ENCODE measurements around the gene KRTAP10-4. TPM values are rescaled to one million over a fixed set of nuclear protein-coding genes. Genes with fewer than 3 reads are reported as not detected.
A peak's percentile ranks its signal among the peaks of the same experiment; 100 is the strongest.

KRTAP10-4 gene
- total RNA-seq, 1 experiment from 2014 or later = not detected

DNA sequence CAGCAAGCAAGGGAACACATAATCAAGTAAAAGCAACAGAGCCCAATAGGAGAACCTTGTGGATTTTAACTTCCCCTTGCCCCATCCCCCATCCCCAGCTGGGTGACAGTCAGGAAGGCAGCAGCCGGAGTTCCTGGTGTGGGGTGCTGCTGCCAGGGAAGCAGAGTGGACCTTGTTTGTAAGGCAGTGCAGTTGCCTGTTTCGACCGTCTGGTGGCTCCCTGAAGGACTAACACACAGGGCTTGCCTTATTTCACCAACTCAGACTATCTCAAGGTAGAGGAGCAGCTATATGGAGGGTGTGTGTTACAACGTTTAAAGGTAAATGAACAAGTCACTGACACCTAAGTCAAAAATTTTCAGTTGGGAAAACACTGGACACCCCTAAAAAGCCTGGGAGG is 45.0 kb downstream of the KRTAP10-4 start:
- no peak overlapping the region for H3K4me2 ChIP-seq (ENCODE audit: low read length)
- ChIA-PET CTCF (no interaction called here), RAD21 (ENCODE audit: low non-redundant PET in 1 of 2, low total read pairs in 2 of 2, uncharacterized antibody in 2 of 2, unreplicated experiment in 2 of 2) (no interaction called here), POLR2A (no interaction called here)
- no peaks in the 10 kb centered on the region for H3K27me3 ChIP-seq (ENCODE audit: insufficient read depth, low read length)
- H3K27ac ChIP-seq (ENCODE audit: low read depth, low read length) = no peak overlapping the region
- H3K4me1 ChIP-seq (ENCODE audit: control insufficient read depth in 1 of 2, insufficient read depth in 2 of 2, low read length in 2 of 2) = no peaks in the 10 kb centered on the region
- H3K36me3 ChIP-seq (ENCODE audit: control insufficient read depth in 1 of 2, insufficient read depth in 2 of 2, low read length in 2 of 2) = no peaks in the 10 kb centered on the region
- ATAC-seq = peak; percentile 88
- H2AFZ ChIP-seq (ENCODE audit: low read depth, low read length, poor library complexity, severe bottlenecking) = no peak overlapping the region
- DNase-seq (ENCODE audit: low read depth, low spot score) = peak; percentile 2
- no peaks in the 10 kb centered on the region for H4K20me1 ChIP-seq (ENCODE audit: insufficient read depth)
- no peak overlapping the region for H3K9ac ChIP-seq (ENCODE audit: low read length)
- BruUV-seq (replicated peaks) = no TSS peak
- no peak for TF ChIP-seq ZFX (IDR thresholded peaks at IDR 0.05)
- TF ChIP-seq, protein P1, sequence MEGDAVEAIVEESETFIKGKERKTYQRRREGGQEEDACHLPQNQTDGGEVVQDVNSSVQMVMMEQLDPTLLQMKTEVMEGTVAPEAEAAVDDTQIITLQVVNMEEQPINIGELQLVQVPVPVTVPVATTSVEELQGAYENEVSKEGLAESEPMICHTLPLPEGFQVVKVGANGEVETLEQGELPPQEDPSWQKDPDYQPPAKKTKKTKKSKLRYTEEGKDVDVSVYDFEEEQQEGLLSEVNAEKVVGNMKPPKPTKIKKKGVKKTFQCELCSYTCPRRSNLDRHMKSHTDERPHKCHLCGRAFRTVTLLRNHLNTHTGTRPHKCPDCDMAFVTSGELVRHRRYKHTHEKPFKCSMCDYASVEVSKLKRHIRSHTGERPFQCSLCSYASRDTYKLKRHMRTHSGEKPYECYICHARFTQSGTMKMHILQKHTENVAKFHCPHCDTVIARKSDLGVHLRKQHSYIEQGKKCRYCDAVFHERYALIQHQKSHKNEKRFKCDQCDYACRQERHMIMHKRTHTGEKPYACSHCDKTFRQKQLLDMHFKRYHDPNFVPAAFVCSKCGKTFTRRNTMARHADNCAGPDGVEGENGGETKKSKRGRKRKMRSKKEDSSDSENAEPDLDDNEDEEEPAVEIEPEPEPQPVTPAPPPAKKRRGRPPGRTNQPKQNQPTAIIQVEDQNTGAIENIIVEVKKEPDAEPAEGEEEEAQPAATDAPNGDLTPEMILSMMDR (IDR thresholded peaks at IDR 0.05 in 2 of 3, conservative IDR thresholded peaks at IDR 0.05 in 1 of 3; ENCODE audit: borderline replicate concordance in 1 of 3, insufficient read depth in 1 of 3, low read depth in 2 of 3, low read length in 2 of 3) = peak; percentile 6 to 23 (median 14); a peak in 1 of 6 replicates
- intact Hi-C loops (cut with micrococcal nuclease) = no loop called here
- no peaks in the 10 kb centered on the region for H3K9me2 ChIP-seq (ENCODE audit: insufficient read depth)
- no peak overlapping the region for H3K4me3 ChIP-seq (replicated peaks in 1 of 2; ENCODE audit: low read depth in 1 of 2, low read length in 2 of 2)
- H3K79me2 ChIP-seq (ENCODE audit: insufficient read depth, low read length) = no peaks in the 10 kb centered on the region
- peaks cover 8 to 20% of the 10 kb centered on the region in 2 experiments for H3K9me3 ChIP-seq (ENCODE audit: control insufficient read depth in 1 of 2, insufficient read depth in 1 of 2, low read depth in 1 of 2, low read length in 2 of 2)

DNA sequence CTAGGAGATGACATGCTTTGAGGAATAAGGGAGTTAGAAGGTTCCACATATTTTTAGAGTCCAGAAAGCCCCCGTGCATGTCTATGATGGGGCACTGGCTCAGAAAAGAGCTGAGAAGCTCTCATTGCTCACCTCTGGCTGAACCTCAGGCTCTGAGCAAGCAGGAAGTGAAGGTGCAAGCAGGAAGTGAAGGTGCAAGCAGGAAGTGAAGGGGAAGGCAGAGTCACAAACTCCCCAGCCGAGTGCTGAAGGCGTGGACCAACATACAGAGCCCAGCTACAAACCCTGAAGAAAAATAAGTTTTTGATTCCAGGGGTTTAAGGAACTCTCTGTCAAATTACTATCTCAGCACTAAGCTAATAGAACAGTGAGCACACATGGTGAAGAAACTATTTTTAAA is 45.4 kb downstream of the KRTAP10-4 start:
- Histone ChIP-seq H3K27ac (ENCODE audit: low read depth, low read length) (no peak overlapping the region), H3K9me2 (ENCODE audit: insufficient read depth) (no peaks in the 10 kb centered on the region), H3K4me1 (ENCODE audit: control insufficient read depth in 1 of 2, insufficient read depth in 2 of 2, low read length in 2 of 2) (no peaks in the 10 kb centered on the region), H3K9me3 (ENCODE audit: control insufficient read depth in 1 of 2, insufficient read depth in 1 of 2, low read depth in 1 of 2, low read length in 2 of 2) (peaks cover 12 to 24% of the 10 kb centered on the region in 2 experiments), H3K36me3 (ENCODE audit: control insufficient read depth in 1 of 2, insufficient read depth in 2 of 2, low read length in 2 of 2) (no peaks in the 10 kb centered on the region), H3K27me3 (ENCODE audit: insufficient read depth, low read length) (no peaks in the 10 kb centered on the region), H3K4me3 (replicated peaks in 1 of 2; ENCODE audit: low read depth in 1 of 2, low read length in 2 of 2) (no peak overlapping the region), H3K79me2 (ENCODE audit: insufficient read depth, low read length) (no peaks in the 10 kb centered on the region), H4K20me1 (ENCODE audit: insufficient read depth) (no peaks in the 10 kb centered on the region), H3K9ac (ENCODE audit: low read length) (no peak overlapping the region), H3K4me2 (ENCODE audit: low read length) (no peak overlapping the region), H2AFZ (ENCODE audit: low read depth, low read length, poor library complexity, severe bottlenecking) (no peak overlapping the region)
- BruUV-seq (replicated peaks) = no TSS peak
- CTCF ChIA-PET = no interaction called here
- POLR2A ChIA-PET = no interaction called here
- DNase-seq (ENCODE audit: low read depth, low spot score) (no peak), ATAC-seq (no peak)
- intact Hi-C loops (cut with micrococcal nuclease) = no loop called here
- TF ChIP-seq JUND (IDR thresholded peaks at IDR 0.05) = no peak
- TF ChIP-seq, protein P2, sequence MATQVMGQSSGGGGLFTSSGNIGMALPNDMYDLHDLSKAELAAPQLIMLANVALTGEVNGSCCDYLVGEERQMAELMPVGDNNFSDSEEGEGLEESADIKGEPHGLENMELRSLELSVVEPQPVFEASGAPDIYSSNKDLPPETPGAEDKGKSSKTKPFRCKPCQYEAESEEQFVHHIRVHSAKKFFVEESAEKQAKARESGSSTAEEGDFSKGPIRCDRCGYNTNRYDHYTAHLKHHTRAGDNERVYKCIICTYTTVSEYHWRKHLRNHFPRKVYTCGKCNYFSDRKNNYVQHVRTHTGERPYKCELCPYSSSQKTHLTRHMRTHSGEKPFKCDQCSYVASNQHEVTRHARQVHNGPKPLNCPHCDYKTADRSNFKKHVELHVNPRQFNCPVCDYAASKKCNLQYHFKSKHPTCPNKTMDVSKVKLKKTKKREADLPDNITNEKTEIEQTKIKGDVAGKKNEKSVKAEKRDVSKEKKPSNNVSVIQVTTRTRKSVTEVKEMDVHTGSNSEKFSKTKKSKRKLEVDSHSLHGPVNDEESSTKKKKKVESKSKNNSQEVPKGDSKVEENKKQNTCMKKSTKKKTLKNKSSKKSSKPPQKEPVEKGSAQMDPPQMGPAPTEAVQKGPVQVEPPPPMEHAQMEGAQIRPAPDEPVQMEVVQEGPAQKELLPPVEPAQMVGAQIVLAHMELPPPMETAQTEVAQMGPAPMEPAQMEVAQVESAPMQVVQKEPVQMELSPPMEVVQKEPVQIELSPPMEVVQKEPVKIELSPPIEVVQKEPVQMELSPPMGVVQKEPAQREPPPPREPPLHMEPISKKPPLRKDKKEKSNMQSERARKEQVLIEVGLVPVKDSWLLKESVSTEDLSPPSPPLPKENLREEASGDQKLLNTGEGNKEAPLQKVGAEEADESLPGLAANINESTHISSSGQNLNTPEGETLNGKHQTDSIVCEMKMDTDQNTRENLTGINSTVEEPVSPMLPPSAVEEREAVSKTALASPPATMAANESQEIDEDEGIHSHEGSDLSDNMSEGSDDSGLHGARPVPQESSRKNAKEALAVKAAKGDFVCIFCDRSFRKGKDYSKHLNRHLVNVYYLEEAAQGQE (IDR thresholded peaks at IDR 0.05; ENCODE audit: low read depth) = no peak
- no peak for TF ChIP-seq CEBPB (IDR thresholded peaks at IDR 0.05; ENCODE audit: low read depth)
- TF ChIP-seq SRF (IDR thresholded peaks at IDR 0.05; ENCODE audit: low read depth) = no peak
- no peak for TF ChIP-seq SIN3A (IDR thresholded peaks at IDR 0.05; ENCODE audit: low read depth)
- TF ChIP-seq POLR2AphosphoS5 (IDR thresholded peaks at IDR 0.05; ENCODE audit: low read depth, low read length) = no peak
- no peak for TF ChIP-seq CBX3 (IDR thresholded peaks at IDR 0.05; ENCODE audit: low read depth)
- TF ChIP-seq, protein P1 (IDR thresholded peaks at IDR 0.05 in 2 of 3, conservative IDR thresholded peaks at IDR 0.05 in 1 of 3; ENCODE audit: borderline replicate concordance in 1 of 3, insufficient read depth in 1 of 3, low read depth in 2 of 3, low read length in 2 of 3) = no peak
- TF ChIP-seq TCF7L2 (IDR thresholded peaks at IDR 0.05; ENCODE audit: borderline replicate concordance, extremely low read depth, insufficient read depth, insufficient read length) = no peak
- no peak for TF ChIP-seq ELF1 (IDR thresholded peaks at IDR 0.05; ENCODE audit: borderline replicate concordance, low read depth)
- TF ChIP-seq ZNF274 (IDR thresholded peaks at IDR 0.05; ENCODE audit: low read depth, low read length) = no peak
- RAD21 ChIA-PET (ENCODE audit: low non-redundant PET in 1 of 2, low total read pairs in 2 of 2, uncharacterized antibody in 2 of 2, unreplicated experiment in 2 of 2) = no interaction called here
